SU-DHL-6 (cell line): ENCODE results near the gene NOD1.

Experiments used
- H2AFZ ChIP-seq: fragments of 200-600 bp; sonication (generic); 2 replicates; pipeline ENCODE4 v1.6.1; 2014; ENCODE audit warnings: low read depth, mild to moderate bottlenecking, moderate library complexity, mixed read lengths, antibody characterized with exemption, low read length; ENCODE audit not compliant: severe bottlenecking
- H3F3A ChIP-seq: fragments of 200-600 bp; shearing (Covaris generic); 2 replicates; pipeline ENCODE4 v1.6.0; 2016; ENCODE audit warnings: antibody characterized with exemption, mild to moderate bottlenecking; ENCODE audit not compliant: insufficient read depth
- H3K27ac ChIP-seq: fragments of 200-600 bp; sonication (generic); 2 replicates; pipeline ENCODE4 v1.5.1; 2016; ENCODE audit warnings: low read depth, mild to moderate bottlenecking, low read length, moderate library complexity, mixed read lengths
- H3K27me3 ChIP-seq: fragments of 200-600 bp; sonication (generic), shearing (Covaris generic); 2 replicates; pipeline ENCODE4 v1.6.0; 2014; ENCODE audit warnings: mild to moderate bottlenecking, low read length
- H3K36me3 ChIP-seq: fragments of 200-600 bp; sonication (generic); 2 replicates; pipeline ENCODE4 v1.6.1; 2014; ENCODE audit warnings: mild to moderate bottlenecking, low read length, mixed read lengths
- H3K4me2 ChIP-seq: fragments of 300-600, 200-600 bp; shearing (Covaris generic), sonication (generic); 2 replicates; pipeline ENCODE4 v1.6.0; 2014; ENCODE audit warnings: low read length, low read depth, mild to moderate bottlenecking; ENCODE audit not compliant: poor library complexity, severe bottlenecking
- H3K4me3 ChIP-seq: fragments of 200-600 bp; sonication (generic); 2 replicates; pipeline ENCODE4 v1.5.1; 2014; ENCODE audit warnings: antibody characterized with exemption, low read length, mild to moderate bottlenecking, mixed read lengths; ENCODE audit not compliant: insufficient read depth, poor library complexity, severe bottlenecking
- H3K79me2 ChIP-seq: fragments of 200-600 bp; sonication (generic); 2 replicates; pipeline ENCODE4 v1.6.1; 2014; ENCODE audit warnings: mild to moderate bottlenecking, low read length, moderate library complexity; ENCODE audit not compliant: insufficient read depth
- H3K9ac ChIP-seq: fragments of 200-600 bp; sonication (generic); 2 replicates; pipeline ENCODE4 v1.7.0; 2014; ENCODE audit warnings: mild to moderate bottlenecking, low read length
- H3K9me2 ChIP-seq: fragments of 200-600 bp; sonication (generic); replicated peaks from 2 replicates; pipeline ENCODE4 v1.6.1; 2014; ENCODE audit warnings: low read length; ENCODE audit not compliant: insufficient read depth
- H3K9me3 ChIP-seq: fragments of 200-600 bp; sonication (generic); 2 replicates; pipeline ENCODE4 v1.6.1; 2014; ENCODE audit warnings: low read length, mixed read lengths; ENCODE audit not compliant: insufficient read depth
- H4K20me1 ChIP-seq: fragments of 200-600 bp; sonication (generic); 2 replicates; pipeline ENCODE4 v1.6.1; 2014; ENCODE audit warnings: low read depth, mild to moderate bottlenecking, antibody characterized with exemption, low read length, moderate library complexity, mixed read lengths
- CTCF ChIP-seq: fragments of 200-600 bp; sonication (generic); IDR thresholded peaks from one replicate; pipeline ENCODE4 v1.5.1; 2017; ENCODE audit warnings: antibody characterized with exemption, mild to moderate bottlenecking, low read length, moderate library complexity; ENCODE audit not compliant: insufficient read depth, poor library complexity, severe bottlenecking
- EZH2phosphoT487 ChIP-seq: fragments of 200-600 bp; sonication (generic), shearing (Covaris generic); conservative IDR thresholded peaks from 2 replicates; pipeline ENCODE4 v1.6.1; 2018; ENCODE audit warnings: mild to moderate bottlenecking, antibody characterized with exemption, low read length, moderate library complexity, mixed read lengths

The NOD1 gene

GRCh38 chr7:30464231-30464671 is 14.3 kb downstream of the NOD1 start:
- H3K9me3 ChIP-seq: no peaks in the 10 kb centered on the region
- no peak overlapping the region for H3K4me3 ChIP-seq
- no peaks in the 10 kb centered on the region for H3F3A ChIP-seq
- H3K27me3 ChIP-seq: no peaks in the 10 kb centered on the region
- no peaks in the 10 kb centered on the region for H3K36me3 ChIP-seq
- no peak overlapping the region for H3K4me2 ChIP-seq
- no peaks in the 10 kb centered on the region for H4K20me1 ChIP-seq
- H3K27ac ChIP-seq: no peak overlapping the region
- no peaks in the 10 kb centered on the region for H3K9me2 ChIP-seq
- no peak overlapping the region for H2AFZ ChIP-seq
- TF ChIP-seq EZH2phosphoT487: no peak
- TF ChIP-seq CTCF: no peak
- H3K9ac ChIP-seq: no peak overlapping the region
- H3K79me2 ChIP-seq: no peaks in the 10 kb centered on the region

- Histone ChIP-seq H3K9me2 (no peaks in the 10 kb centered on the region), H3F3A (no peaks in the 10 kb centered on the region), H3K4me2 (no peak overlapping the region), H3K9ac (no peak overlapping the region), H3K79me2 (no peaks in the 10 kb centered on the region), H3K9me3 (no peaks in the 10 kb centered on the region), H3K36me3 (no peaks in the 10 kb centered on the region), H4K20me1 (no peaks in the 10 kb centered on the region), H3K27me3 (no peaks in the 10 kb centered on the region), H2AFZ (no peak overlapping the region), H3K4me3 (no peak overlapping the region), H3K27ac (no peak overlapping the region)
- TF ChIP-seq EZH2phosphoT487: no peak
- TF ChIP-seq CTCF: no peak
These were observed 15.0 kb downstream of the NOD1 start for GRCh38 chr7:30463405-30464145.

- H3K36me3 ChIP-seq: no peaks in the 10 kb centered on the region
- TF ChIP-seq CTCF (no peak), EZH2phosphoT487 (no peak)
- H3F3A ChIP-seq: no peaks in the 10 kb centered on the region
- no peak overlapping the region for H2AFZ ChIP-seq
- H3K27ac ChIP-seq: no peak overlapping the region
- no peaks in the 10 kb centered on the region for H3K9me2 ChIP-seq
- H3K27me3 ChIP-seq: no peaks in the 10 kb centered on the region
- no peaks in the 10 kb centered on the region for H3K9me3 ChIP-seq
- no peak overlapping the region for H3K9ac ChIP-seq
- no peaks in the 10 kb centered on the region for H3K79me2 ChIP-seq
- no peak overlapping the region for H3K4me2 ChIP-seq
- no peaks in the 10 kb centered on the region for H4K20me1 ChIP-seq
- H3K4me3 ChIP-seq: no peak overlapping the region
These were observed 16.4 kb downstream of the NOD1 start for GRCh38 chr7:30462179-30462578.
